Smooth muscle cell of bladder (primary cell): ENCODE data around the gene CD300H. TPM values are rescaled to one million over a fixed set of nuclear protein-coding genes. Genes with fewer than 3 reads are reported as not detected.

ENCODE experiments used
- total RNA-seq: library from RNA; depleted of rRNA; stranded (reverse); fragments of >200 nt; gene quantifications from 2 replicates; pipeline ENCODE4 v1.2.3, GENCODE V29; 2014

CD300H gene
- not detected in 2 replicates for total RNA-seq

DNA sequence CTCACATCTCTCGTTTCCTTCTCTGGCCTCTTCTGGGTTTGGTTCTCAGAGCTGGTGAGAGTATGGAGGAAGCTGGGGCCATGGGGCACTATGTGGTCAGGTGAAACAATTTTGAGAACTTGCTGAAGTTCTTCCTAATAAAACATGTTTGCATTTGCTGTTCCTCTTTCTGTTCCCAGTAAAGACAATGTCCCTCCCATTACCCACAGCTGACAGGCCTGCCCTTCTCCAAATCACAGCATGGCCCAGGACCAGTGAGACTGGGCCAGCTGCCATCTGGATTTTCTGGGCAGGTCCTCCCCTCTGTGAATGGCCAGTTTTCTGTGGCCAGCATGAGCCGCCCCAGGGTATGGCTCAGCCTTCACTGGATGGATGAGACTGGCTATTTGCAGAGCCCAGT lies at the start of gene CD300H:
CD300H (minus strand) TSS at position 113 of the 400 bp plus-strand sequence.

DNA sequence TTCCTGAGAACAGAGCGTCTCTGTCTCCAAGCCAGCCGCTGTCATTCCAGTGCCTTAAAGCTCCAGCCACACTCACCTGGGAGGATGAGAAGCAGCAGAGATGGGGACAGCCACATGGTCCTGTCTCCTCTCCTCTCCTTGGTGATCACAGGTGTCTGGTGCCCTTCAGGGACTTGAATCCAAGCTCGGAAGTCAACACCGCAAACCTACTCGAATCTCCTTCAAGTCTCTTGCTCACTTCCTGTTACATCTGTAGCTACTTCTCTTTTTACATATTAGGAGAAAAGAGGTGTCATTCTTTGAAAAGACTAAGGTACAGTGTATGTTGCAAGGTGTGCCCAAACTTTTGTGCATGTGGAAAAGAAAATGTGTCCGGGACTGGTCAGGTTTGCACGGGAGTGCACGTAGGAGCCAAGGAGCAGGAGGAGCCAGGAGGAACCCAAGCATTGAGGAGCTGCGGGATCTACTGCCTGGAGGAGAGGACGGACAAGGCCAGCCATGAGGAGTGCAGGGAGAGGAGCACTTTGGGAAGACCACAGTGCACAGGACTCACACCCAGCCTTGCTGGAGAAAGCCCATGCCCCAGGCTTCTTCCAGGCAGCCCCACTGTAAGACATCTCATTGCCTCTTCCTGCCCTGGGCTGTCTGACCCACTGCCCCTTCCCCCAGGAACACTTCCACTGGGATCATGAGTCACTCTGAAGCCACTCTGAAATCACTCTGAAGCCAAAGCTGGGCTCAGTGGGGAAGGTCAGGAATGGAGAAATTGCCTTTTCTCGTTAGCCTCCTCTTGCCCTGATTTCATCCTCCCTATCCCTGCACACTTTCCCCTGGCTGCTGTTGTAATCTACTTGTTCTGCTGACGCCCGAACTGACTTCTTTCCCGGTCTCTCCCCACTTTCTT lies 25.0 kb upstream of the CD300H start, which contains the start of gene CD300LD:
CD300LD (minus strand) TSS at position 197 of the 904 bp plus-strand sequence; CDS start at position 116, 81 bp downstream.

DNA sequence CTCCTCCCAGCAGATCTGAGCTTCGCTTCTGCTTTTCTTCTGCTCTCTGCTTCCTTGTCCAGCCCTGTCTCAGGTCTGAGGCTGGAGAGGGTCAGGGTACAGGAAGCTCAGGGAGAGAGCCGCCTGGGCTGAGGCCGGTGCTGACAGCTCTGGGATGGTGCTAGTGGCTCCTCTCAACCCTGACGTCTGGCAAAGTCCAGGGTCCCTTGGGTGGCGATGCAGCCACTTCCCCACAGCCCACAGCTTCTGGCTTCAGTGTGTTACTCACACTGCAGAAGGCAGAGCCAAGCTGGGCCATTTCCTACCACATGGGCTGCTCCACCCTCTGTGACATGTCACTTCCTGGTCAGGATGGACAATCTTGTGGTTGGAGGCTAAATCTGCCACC lies 21.5 kb downstream of the CD300H start, which contains the start of gene CD300C:
CD300C (minus strand) TSS at position 273 of the 388 bp plus-strand sequence. CDS start 333 bp downstream, outside the sequence.

GRCh38 chr17:74531231-74531761 lies 36.0 kb downstream of the CD300H start, which contains the start of gene CD300LB:
Gene CD300LB, minus strand, starts transcription at chr17:74531475. Its CDS starts 125 bp downstream, at chr17:74531350.

Other genes with a start within 250 kb of the CD300H start
- gene KIF19, start 241.3 kb downstream of the CD300H start, total RNA-seq = under 0.01 and 0.09 TPM in 2 replicates
- not detected in 2 replicates for gene BTBD17, start 205.6 kb downstream of the CD300H start, total RNA-seq
- not detected in 2 replicates for gene GPR142, start 200.0 kb downstream of the CD300H start, total RNA-seq
- 10.7 and 10.9 TPM in 2 replicates for gene GPRC5C, start 135.4 kb downstream of the CD300H start, total RNA-seq
- not detected in 2 replicates for gene CD300A, start 100.9 kb downstream of the CD300H start, total RNA-seq
- gene CD300LB, start 36.0 kb downstream of the CD300H start, total RNA-seq = not detected in 2 replicates
- gene CD300C, start 21.4 kb downstream of the CD300H start, total RNA-seq = not detected in 2 replicates
- gene CD300LD, start 24.8 kb upstream of the CD300H start, total RNA-seq = not detected in 2 replicates
- not detected in 2 replicates for gene CD300E, start 56.2 kb upstream of the CD300H start, total RNA-seq
- gene CD300LF, start 145.4 kb upstream of the CD300H start, total RNA-seq = not detected in 2 replicates
- gene RAB37, start 169.7 kb upstream of the CD300H start, total RNA-seq = 0.09 and 0.43 TPM in 2 replicates
- gene NHERF1, start 181.1 kb upstream of the CD300H start, total RNA-seq = 4.3 and 5.4 TPM in 2 replicates
- 34.6 and 44.1 TPM in 2 replicates for gene NAT9, start 208.8 kb upstream of the CD300H start, total RNA-seq